ENCODE measurements around the gene PDZD7.
A peak's percentile ranks its signal among the peaks of the same experiment; 100 is the strongest.

PDZD7 gene

DNA sequence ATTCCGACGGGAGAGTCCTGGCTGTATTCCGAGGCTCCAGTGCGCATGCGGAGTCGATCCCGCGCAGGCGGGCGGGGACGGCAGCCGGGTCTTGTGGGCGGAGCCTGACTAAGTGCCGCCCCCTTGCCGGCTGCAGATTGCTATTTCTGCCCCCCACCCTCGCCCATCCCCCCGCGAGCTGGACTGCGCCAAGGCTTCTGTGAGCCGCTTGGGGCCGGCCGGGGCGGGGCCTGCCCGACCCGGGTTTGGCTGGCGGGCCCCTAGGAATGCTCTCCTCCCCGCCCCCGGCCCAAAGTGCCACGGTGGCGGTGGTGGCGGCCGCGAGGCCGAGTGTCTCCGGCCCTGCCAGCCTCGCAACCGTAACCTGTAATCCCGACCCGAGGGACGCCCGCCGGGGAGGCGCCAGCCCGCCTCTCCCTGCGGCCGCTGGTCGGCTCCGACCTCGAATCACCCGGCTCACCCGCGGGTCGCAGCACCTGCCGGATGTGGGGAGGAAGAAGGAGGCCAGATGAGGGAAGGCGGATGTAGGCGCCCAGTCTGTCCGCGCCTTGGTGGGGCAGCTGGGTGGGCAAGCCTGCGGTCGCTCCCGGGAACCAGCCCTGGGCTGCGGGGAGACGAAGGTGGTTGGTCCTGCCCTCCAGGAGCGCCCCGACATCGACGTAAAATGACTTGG, 30.2 kb upstream of the PDZD7 start (continued):
- TF ChIP-seq ZNF843 (tag by site-specific recombination; IDR thresholded peaks at IDR 0.05) (peak; percentile 46; the same call in 1 of the 2 replicates), FEZF1 (tag by site-specific recombination; IDR thresholded peaks at IDR 0.05) (peak; percentile 42), YY2 (tag by site-specific recombination; IDR thresholded peaks at IDR 0.05) (no peak), IKZF3 (tag by site-specific recombination; IDR thresholded peaks at IDR 0.05) (no peak), ZNF518A (tag by site-specific recombination; conservative IDR thresholded peaks at IDR 0.05; ENCODE audit: low read depth) (no peak), ZSCAN23 (tag by site-specific recombination; IDR thresholded peaks at IDR 0.05) (no peak), ZEB2 (tag by site-specific recombination; IDR thresholded peaks at IDR 0.05) (peak; percentile 80), ZNF140 (tag by site-specific recombination; IDR thresholded peaks at IDR 0.05) (no peak), TCF7L2 (IDR thresholded peaks at IDR 0.05; ENCODE audit: borderline replicate concordance, low read depth, low read length) (no peak), GLIS1 (tag by site-specific recombination; IDR thresholded peaks at IDR 0.05) (peak; percentile 96), KLF16 (tag by site-specific recombination; IDR thresholded peaks at IDR 0.05) (no peak; the same call in 1 of the 2 replicates), ZNF747 (tag by site-specific recombination; IDR thresholded peaks at IDR 0.05) (no peak), ZBTB20 (tag by site-specific recombination; IDR thresholded peaks at IDR 0.05) (peak; percentile 95), ZBTB11 (tag by site-specific recombination; conservative IDR thresholded peaks at IDR 0.05; ENCODE audit: low read depth) (peak; percentile 43), ZNF830 (tag by site-specific recombination; IDR thresholded peaks at IDR 0.05; ENCODE audit: low read depth) (no peak), ZSCAN30 (tag by site-specific recombination; IDR thresholded peaks at IDR 0.05) (peak; percentile 94; the same call in 1 of the 2 replicates)
- TF ChIP-seq, protein P1, sequence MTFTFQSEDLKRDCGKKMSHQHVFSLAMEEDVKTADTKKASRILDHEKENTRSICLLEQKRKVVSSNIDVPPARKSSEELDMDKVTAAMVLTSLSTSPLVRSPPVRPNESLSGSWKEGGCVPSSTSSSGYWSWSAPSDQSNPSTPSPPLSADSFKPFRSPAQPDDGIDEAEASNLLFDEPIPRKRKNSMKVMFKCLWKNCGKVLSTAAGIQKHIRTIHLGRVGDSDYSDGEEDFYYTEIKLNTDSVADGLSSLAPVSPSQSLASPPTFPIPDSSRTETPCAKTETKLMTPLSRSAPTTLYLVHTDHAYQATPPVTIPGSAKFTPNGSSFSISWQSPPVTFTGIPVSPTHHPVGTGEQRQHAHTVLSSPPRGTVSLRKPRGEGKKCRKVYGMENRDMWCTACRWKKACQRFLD (tag by site-specific recombination; IDR thresholded peaks at IDR 0.05) = no peak
- TF ChIP-seq, protein P2, sequence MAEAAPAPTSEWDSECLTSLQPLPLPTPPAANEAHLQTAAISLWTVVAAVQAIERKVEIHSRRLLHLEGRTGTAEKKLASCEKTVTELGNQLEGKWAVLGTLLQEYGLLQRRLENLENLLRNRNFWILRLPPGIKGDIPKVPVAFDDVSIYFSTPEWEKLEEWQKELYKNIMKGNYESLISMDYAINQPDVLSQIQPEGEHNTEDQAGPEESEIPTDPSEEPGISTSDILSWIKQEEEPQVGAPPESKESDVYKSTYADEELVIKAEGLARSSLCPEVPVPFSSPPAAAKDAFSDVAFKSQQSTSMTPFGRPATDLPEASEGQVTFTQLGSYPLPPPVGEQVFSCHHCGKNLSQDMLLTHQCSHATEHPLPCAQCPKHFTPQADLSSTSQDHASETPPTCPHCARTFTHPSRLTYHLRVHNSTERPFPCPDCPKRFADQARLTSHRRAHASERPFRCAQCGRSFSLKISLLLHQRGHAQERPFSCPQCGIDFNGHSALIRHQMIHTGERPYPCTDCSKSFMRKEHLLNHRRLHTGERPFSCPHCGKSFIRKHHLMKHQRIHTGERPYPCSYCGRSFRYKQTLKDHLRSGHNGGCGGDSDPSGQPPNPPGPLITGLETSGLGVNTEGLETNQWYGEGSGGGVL (tag by site-specific recombination; IDR thresholded peaks at IDR 0.05) = no peak
- TF ChIP-seq, protein P3, sequence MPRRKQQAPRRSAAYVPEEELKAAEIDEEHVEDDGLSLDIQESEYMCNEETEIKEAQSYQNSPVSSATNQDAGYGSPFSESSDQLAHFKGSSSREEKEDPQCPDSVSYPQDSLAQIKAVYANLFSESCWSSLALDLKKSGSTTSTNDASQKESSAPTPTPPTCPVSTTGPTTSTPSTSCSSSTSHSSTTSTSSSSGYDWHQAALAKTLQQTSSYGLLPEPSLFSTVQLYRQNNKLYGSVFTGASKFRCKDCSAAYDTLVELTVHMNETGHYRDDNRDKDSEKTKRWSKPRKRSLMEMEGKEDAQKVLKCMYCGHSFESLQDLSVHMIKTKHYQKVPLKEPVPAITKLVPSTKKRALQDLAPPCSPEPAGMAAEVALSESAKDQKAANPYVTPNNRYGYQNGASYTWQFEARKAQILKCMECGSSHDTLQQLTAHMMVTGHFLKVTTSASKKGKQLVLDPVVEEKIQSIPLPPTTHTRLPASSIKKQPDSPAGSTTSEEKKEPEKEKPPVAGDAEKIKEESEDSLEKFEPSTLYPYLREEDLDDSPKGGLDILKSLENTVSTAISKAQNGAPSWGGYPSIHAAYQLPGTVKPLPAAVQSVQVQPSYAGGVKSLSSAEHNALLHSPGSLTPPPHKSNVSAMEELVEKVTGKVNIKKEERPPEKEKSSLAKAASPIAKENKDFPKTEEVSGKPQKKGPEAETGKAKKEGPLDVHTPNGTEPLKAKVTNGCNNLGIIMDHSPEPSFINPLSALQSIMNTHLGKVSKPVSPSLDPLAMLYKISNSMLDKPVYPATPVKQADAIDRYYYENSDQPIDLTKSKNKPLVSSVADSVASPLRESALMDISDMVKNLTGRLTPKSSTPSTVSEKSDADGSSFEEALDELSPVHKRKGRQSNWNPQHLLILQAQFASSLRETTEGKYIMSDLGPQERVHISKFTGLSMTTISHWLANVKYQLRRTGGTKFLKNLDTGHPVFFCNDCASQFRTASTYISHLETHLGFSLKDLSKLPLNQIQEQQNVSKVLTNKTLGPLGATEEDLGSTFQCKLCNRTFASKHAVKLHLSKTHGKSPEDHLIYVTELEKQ (tag by site-specific recombination; IDR thresholded peaks at IDR 0.05; ENCODE audit: borderline replicate concordance) = no peak
- TF ChIP-seq, protein P4, sequence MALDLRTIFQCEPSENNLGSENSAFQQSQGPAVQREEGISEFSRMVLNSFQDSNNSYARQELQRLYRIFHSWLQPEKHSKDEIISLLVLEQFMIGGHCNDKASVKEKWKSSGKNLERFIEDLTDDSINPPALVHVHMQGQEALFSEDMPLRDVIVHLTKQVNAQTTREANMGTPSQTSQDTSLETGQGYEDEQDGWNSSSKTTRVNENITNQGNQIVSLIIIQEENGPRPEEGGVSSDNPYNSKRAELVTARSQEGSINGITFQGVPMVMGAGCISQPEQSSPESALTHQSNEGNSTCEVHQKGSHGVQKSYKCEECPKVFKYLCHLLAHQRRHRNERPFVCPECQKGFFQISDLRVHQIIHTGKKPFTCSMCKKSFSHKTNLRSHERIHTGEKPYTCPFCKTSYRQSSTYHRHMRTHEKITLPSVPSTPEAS (tag by site-specific recombination; IDR thresholded peaks at IDR 0.05) = peak; percentile 24; the same call in 1 of the 2 replicates
